ENCODE results near the gene ENDOD1. TPM values are rescaled to one million over a fixed set of nuclear protein-coding genes. Genes with fewer than 3 reads are reported as not detected.
A peak's percentile ranks its signal among the peaks of the same experiment; 100 is the strongest.

Gene ENDOD1
- total RNA-seq, 1 donor from 2014 or later: 36.7 TPM

- no peak for DNase-seq (ENCODE audit: low spot score)
Measured at GRCh38 chr11:95144313-95145235, 54.9 kb downstream of the ENDOD1 start.

DNA sequence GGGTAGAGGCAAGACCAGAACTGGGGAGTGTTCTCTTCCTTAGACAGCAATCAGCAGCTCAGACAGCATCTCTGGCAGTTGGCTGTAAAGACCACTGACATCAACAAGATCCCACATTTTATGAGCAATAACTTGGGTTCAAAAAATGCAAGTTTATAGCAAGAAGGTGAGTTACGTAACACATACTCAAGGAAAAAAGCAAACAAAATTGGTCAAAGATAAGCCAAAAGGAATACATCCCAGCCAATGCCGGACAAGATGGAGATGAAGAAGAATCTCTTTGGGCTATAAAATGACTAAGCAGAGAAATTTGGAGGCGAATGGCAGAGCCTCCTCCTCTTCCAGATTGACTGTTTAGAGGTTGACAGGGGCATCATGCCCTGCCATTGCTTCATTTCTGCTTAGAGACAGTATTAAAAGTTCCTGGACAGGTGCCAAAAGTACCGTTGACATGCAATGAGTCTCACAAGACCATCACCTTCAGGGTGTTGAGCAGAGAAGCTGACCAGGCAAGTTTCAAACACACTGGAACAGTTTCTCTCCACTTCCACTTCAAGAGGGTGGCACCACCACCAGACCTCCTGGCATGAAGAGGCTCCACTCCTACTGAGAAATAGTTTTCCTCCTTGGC is 55.9 kb downstream of the ENDOD1 start:
- DNase-seq (ENCODE audit: low spot score): no peak

GRCh38 chr11:95147364-95147905 is 57.8 kb downstream of the ENDOD1 start:
- DNase-seq (ENCODE audit: low spot score): no peak

- no peak for DNase-seq (ENCODE audit: low spot score)
Measured at GRCh38 chr11:95148406-95148805, 58.8 kb downstream of the ENDOD1 start.

GRCh38 chr11:95148938-95149337 is 59.3 kb downstream of the ENDOD1 start:
- DNase-seq (ENCODE audit: low spot score): no peak

GRCh38 chr11:95149651-95150364 is 60.2 kb downstream of the ENDOD1 start:
- no peak for DNase-seq (ENCODE audit: low spot score)

GRCh38 chr11:95150956-95151684 is 61.5 kb downstream of the ENDOD1 start:
- DNase-seq (ENCODE audit: low spot score): peak; percentile 95

DNA sequence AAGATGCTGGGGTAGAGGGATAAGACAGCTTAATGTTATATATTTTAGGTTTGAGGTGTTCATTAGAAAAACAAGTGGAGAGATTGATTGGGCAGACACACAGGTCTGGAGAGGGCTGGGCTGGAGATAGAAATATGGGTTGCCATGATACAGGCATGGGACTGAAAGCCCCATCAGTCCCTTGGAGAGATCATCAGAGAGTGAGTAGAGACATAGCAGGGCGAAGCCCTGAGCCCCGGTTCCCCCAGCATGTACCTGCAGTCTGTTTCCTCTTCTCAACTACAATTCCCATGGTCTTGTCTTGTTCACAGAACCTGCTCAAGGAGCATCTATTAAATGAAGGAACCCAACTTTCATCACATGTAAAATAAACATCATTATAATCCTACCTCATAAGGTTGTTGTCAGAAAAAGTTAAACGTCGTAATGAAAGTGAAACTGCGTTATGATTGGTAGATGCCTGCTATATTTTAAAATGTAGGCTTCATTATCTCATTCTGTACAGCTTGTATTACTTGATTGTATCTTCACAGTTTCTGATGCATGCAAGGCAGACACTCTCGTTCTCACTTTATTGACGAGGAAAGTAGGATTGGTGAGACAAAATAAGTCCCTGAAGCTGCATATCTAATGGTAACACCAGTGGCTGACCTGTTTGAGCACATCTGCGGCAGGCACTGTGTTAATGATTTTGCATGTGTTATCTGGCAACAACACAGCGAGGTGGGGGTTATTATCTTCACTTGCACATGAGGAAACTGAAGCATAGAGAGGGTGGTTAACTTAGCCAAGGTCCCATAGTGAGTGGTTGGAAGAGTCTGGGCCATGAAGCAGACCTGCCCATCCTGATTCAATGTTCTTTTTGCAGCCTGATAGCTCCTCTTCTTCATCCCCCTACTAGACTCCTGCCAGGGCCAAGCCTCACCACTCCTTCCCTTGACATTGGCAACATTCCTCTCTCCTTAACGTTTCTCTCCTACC is 63.5 kb downstream of the ENDOD1 start:
- DNase-seq (ENCODE audit: low spot score): no peak

- no peak for DNase-seq (ENCODE audit: low spot score)
Measured at GRCh38 chr11:95153857-95154246, 64.2 kb downstream of the ENDOD1 start.

- peak; percentile 64 for DNase-seq (ENCODE audit: low spot score)
Measured at GRCh38 chr11:95154514-95154913, 64.9 kb downstream of the ENDOD1 start.

DNA sequence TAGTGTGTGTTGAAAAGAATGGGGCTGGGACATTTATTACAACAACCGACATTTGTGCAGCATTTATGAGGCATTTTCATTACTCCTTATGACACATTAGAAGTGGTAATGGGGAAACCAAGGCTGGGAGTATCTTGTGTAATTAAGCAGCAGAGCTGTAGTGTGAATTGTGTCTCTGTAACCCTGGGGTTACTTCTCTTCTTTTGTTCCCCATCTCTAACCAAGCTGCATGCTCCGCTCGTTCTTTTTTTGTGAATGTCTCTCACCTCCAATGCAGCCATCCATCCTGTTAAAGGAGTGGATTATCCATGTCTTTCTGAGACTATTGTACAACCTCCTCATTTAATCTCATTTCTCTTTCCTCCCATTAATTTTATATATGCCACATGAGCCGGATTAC is 65.7 kb downstream of the ENDOD1 start:
- no peak for DNase-seq (ENCODE audit: low spot score)

DNA sequence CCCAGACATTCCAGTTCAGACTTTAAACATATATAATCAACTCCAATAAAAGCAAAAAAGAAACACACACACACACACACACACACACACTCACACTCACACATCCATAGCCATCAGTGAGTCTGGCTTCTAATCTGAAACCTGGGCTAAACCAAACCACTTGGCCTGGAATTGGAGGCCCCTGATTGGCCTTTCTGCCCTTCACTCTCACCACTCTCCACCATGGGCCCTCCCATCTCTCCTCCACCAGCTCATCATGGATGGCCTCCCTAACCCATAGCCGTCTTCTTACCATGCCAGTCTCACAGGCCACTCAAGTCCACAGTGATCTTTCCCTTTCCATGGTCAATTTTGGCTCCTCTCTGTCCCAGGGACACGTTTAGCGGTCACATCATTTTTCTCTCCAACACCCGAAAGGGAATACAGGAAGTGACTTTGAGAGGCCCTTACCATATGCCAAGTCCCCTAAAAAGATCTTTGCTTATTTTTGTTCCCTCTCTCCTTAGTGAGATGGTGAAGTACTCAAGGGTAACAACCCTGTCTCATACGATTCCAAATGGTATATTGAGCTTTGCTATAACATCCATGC is 66.6 kb downstream of the ENDOD1 start:
- no peak for DNase-seq (ENCODE audit: low spot score)

DNA sequence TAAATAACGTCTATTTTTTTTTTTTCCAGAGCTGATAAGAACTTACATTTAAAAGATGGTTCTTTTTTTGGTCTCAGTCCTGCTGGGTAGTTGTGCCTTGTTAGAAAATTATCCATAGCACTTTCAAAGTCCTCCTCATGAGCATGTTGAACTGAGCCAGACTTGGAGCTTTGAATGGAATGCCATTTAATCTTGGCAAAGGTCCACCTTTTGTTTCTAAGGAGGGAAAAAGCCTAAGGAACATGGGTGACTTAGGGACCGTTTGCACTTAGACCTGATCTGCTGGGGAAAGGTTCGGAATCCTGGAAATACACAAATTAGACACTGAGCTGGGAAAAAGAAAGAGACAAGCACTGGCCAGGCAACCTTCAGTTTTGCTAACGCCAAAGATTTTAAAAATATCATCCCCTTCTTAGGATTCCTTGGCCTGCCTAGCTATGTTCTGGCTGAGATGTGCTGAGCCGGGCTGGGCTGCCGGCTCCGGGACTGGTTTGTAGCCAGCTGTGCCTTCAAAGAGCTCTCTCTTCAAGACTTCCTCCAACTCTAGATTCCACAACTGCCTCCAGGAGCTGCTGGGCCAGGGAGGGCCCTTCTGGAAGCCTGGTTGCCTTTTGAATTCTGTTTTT is 67.4 kb downstream of the ENDOD1 start:
- DNase-seq (ENCODE audit: low spot score): no peak

DNA sequence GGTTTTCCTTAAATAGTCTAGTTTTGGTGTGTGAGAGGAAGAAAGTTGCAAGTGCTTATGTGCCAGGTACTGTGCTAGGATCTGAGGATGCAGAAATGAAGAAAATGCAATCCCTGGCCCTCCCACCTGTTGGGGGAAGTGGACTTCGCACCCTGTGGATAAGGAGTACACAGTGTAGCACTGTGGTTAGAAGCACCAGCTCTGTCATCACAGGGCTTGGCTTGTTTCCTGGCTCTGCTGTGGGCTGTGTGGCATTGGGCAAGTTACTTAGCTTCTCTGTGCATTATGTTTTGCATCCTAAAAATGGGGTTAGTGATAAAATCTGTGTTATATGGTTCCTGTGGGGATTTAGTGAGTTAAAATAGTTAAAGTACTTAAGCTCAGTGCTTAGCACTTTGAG is 68.2 kb downstream of the ENDOD1 start:
- DNase-seq (ENCODE audit: low spot score): no peak

DNA sequence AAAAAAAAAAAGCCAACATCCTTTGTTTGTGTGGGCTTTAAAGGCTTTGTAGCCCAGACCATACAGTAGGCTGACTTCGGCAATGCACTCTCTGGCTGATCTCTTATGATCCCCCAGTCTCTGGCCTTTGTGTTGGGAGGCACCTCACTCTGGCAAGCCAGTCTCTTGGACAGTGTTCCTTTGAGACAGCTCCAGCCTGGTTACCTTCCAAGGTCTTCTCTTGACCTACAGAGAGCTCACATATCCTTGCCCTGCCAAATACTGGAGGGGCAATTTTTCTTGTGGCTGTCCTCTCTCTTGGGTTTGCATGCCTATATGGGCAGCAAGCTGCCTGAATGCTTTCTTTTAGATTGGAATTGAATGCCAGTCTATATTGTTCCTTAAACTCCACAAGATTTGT is 71.6 kb downstream of the ENDOD1 start:
- DNase-seq (ENCODE audit: low spot score): no peak

GRCh38 chr11:95163106-95163505 is 73.5 kb downstream of the ENDOD1 start:
- no peak for DNase-seq (ENCODE audit: low spot score)

DNA sequence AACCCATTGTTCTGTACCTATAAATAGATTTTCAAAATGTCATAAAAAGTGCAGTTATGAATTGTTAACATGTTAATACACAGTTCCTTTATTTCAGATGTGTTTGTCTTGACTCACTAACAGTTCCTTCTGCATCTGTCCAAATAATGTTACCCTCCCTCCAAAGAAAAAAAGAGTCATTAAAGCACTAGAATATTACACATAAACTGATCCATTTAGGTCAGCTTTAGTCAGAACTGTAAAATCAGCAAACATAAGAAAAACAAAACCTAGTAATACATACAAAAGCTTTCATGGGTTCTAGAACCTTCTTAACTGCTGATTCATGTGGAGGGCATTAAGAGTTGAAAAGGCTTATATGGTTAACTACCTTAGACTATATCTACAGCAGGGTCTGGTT is 76.0 kb downstream of the ENDOD1 start:
- DNase-seq (ENCODE audit: low spot score): no peak

DNA sequence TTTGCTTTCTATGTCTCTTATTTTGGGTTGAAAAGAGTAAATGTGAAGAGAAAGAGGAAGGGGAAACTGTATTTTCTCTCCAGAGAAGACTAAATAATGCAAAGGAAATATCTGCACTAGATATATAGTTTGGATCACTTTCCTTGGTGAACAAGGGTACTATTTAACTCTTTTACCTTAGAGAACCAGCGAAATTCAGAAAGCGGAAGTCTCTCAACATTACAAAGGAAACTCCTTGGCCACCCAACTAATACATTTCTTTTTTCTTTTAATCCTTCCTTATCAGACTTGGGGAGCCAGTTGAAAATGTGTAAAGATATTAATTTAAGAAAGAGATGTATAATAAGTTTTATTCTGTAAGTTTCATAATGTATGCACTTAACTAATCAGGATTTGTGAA is 77.1 kb downstream of the ENDOD1 start:
- no peak for DNase-seq (ENCODE audit: low spot score)

- DNase-seq (ENCODE audit: low spot score): no peak
Measured at GRCh38 chr11:95170294-95170693, 80.6 kb downstream of the ENDOD1 start.
